Activated naive CD4-positive, alpha-beta T cell treated with anti-CD3 and anti-CD28 coated beads, Interleukin-2, amount 10 ng/mL, durations not matched to agents 7 days and 5 days (primary cell): ENCODE results near the gene CDKAL1.

Experiments used
- CTCF ChIA-PET: fragments of 350-600 bp; sonication (Branson Sonifier 250); formaldehyde crosslinking; loops from one replicate; lab custom pipeline; 2021; ENCODE audit warnings: antibody characterized with exemption; lab: Charles Lee
- DNase-seq: peaks from one replicate; pipeline ENCODE4 v3.0.0-alpha.2; 2020
- H3K27ac Mint-ChIP-seq: one replicate; pipeline ENCODE4 v1.8.0; 2021; ENCODE audit warnings: mild to moderate bottlenecking, moderate library complexity, mixed read lengths
- H3K27me3 Mint-ChIP-seq: one replicate; pipeline ENCODE4 v1.8.0; 2021; ENCODE audit warnings: mild to moderate bottlenecking, mixed read lengths
- H3K36me3 Mint-ChIP-seq: one replicate; pipeline ENCODE4 v1.8.0; 2021; ENCODE audit warnings: mixed read lengths
- H3K4me1 Mint-ChIP-seq: one replicate; pipeline ENCODE4 v1.8.0; 2021; ENCODE audit warnings: mixed read lengths
- H3K4me3 Mint-ChIP-seq: one replicate; pipeline ENCODE4 v1.8.0; 2021; ENCODE audit warnings: mild to moderate bottlenecking, moderate library complexity, mixed read lengths
- H3K9me3 Mint-ChIP-seq: one replicate; pipeline ENCODE4 v1.8.0; 2021; ENCODE audit warnings: mixed read lengths

Gene CDKAL1

DNA sequence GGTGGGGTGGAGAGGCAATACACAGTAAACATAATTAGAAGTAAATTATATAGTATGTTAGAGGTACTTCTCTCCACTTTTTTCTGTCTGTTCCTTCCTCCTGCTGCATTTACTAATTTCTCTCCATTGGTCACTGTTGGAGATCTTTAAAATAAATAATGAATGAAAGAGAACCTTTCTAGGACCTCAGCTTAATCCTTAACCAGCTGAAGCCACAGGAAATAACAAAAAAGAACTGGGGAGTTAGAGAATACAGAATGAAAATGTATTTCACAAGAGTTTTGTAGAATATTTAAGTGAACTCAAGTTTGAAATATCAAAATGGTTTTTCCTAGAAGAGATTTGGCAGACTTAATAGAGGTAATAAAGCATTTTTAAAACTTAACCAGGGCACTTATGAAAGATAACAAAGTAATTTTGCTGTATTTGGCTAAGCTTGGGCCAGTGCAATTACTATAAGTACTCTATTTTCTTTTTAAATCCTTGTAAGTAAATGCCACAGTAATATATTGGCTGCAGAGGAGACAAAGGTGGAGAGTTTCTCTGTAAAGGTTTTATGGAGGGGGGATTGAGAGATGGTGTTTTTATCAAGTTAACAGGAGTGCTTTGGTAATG lies 405.0 kb downstream of the CDKAL1 start:
- no peaks in the 10 kb centered on the region for H3K27me3 Mint-ChIP-seq
- no peak overlapping the region for H3K27ac Mint-ChIP-seq
- no peaks in the 10 kb centered on the region for H3K4me1 Mint-ChIP-seq
- CTCF ChIA-PET = no interaction called here
- H3K9me3 Mint-ChIP-seq = peaks cover 15% of the 10 kb centered on the region
- peaks cover 8% of the 10 kb centered on the region for H3K36me3 Mint-ChIP-seq
- DNase-seq = no peak
- no peak overlapping the region for H3K4me3 Mint-ChIP-seq

DNA sequence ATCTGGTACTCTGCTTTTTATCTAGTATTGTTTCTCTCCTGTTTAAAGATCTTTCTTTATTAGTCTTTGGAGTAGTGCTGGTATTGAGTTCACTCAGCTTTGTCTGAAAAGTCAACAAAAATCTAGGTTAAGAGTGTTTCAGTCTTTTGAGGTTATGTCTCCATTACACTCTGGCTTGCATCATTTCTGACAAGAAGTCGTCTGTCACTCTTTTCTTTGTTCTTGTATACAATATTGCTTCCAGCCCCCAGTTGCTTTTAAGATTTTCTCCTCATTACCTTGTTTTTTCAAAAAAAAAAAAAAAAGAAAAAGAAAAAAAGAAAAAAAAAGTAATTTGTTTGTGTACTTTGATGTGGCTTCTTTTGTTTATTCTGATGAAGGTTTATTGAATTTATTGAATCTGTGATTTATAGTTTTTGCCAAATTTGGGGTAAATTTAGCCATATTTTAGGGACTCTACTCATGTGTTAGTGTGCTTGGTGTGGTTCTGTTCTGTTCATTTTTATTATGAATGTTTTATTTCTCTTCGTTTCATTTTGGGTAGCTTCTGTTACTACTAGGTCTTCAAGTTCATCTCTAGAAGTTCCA lies 408.9 kb downstream of the CDKAL1 start:
- Mint-ChIP-seq H3K4me1 (no peaks in the 10 kb centered on the region), H3K4me3 (no peak overlapping the region), H3K27ac (no peak overlapping the region), H3K27me3 (no peaks in the 10 kb centered on the region), H3K36me3 (peaks cover 6% of the 10 kb centered on the region), H3K9me3 (peaks cover 13% of the 10 kb centered on the region)
- no peak for DNase-seq
- CTCF ChIA-PET = no interaction called here

DNA sequence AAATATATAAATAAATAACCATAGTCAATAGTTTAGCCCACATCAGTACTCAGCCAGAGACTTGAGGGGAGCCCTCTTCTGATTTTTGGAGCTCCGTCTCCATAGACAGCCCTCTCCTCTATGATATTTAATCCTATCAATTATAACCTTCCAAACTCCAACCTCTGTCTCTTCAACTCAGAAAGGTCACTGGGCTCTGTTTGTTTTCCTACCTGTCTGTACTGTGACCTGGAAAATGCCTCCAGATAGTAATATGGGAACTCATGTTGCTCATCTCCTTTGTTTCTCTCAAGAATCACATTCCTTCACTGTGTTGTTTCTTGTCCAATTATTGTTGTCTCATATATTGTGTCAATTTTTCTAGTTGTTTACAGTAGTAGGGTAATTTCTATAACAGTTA lies 409.7 kb downstream of the CDKAL1 start:
- H3K4me1 Mint-ChIP-seq = no peaks in the 10 kb centered on the region
- H3K9me3 Mint-ChIP-seq = peaks cover 13% of the 10 kb centered on the region
- DNase-seq = no peak
- CTCF ChIA-PET = no interaction called here
- peaks cover 6% of the 10 kb centered on the region for H3K36me3 Mint-ChIP-seq
- H3K27me3 Mint-ChIP-seq = no peaks in the 10 kb centered on the region
- H3K27ac Mint-ChIP-seq = no peak overlapping the region
- H3K4me3 Mint-ChIP-seq = no peak overlapping the region

DNA sequence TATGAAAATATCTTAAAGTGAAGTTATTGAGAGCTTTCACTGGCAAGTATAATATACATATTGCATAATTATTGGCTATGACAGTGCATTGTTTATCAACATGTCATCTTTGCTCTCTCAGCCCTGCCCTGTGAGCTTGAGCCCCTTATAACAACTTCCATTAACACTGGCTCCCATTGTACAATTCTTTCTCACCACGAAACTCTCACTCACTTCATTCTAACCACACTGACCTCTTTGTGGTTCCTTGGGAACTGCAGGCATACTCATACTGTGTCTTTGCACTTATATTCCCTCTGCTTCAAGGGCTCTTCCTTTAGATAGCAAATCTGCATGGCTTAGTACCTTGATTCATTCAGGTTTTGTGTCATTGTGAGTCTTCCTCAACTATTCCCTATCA lies 411.8 kb downstream of the CDKAL1 start:
- Mint-ChIP-seq H3K27ac (no peak overlapping the region), H3K36me3 (peaks cover 6% of the 10 kb centered on the region), H3K9me3 (peaks cover 13% of the 10 kb centered on the region), H3K4me3 (no peak overlapping the region), H3K4me1 (no peaks in the 10 kb centered on the region), H3K27me3 (no peaks in the 10 kb centered on the region)
- DNase-seq = no peak
- CTCF ChIA-PET = no interaction called here

GRCh38 chr6:20946890-20947289 lies 412.6 kb downstream of the CDKAL1 start:
- CTCF ChIA-PET = no interaction called here
- Mint-ChIP-seq H3K27ac (no peak overlapping the region), H3K4me1 (no peaks in the 10 kb centered on the region), H3K4me3 (no peak overlapping the region), H3K36me3 (peaks cover 6% of the 10 kb centered on the region), H3K27me3 (no peaks in the 10 kb centered on the region), H3K9me3 (peaks cover 10% of the 10 kb centered on the region)
- no peak for DNase-seq

DNA sequence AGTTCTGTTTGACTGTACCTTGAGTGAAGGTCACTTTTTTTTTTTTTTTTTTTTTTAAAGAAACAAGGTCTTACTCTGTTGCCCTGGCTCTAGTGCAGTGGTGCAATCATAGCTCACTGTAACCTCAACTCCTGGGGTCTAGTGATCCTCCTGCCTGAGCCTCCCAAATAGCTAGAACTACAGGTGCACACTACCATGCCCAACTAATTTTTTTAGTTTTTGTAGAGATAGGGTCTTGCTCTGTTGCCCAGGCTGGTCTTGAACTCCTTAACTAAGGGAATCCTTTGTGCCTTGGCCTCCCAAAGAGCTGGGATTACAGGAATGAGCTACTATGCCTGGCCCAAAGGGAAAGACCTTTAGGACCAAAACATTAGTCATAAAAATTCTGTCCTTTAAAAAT lies 413.7 kb downstream of the CDKAL1 start:
- Mint-ChIP-seq H3K36me3 (peaks cover 5% of the 10 kb centered on the region), H3K27me3 (no peaks in the 10 kb centered on the region), H3K27ac (no peak overlapping the region), H3K4me1 (no peaks in the 10 kb centered on the region), H3K9me3 (peaks cover 9% of the 10 kb centered on the region), H3K4me3 (no peak overlapping the region)
- DNase-seq = no peak
- CTCF ChIA-PET = no interaction called here

- Mint-ChIP-seq H3K4me3 (no peak overlapping the region), H3K9me3 (peaks cover 4% of the 10 kb centered on the region), H3K27me3 (no peaks in the 10 kb centered on the region), H3K4me1 (no peaks in the 10 kb centered on the region), H3K36me3 (peaks cover under 1% of the 10 kb centered on the region), H3K27ac (no peak overlapping the region)
- CTCF ChIA-PET = no interaction called here
- DNase-seq = no peak
Observed at GRCh38 chr6:20948556-20948955, 414.3 kb downstream of the CDKAL1 start.

GRCh38 chr6:20949138-20949537 lies 414.9 kb downstream of the CDKAL1 start:
- no peak overlapping the region for H3K27ac Mint-ChIP-seq
- H3K9me3 Mint-ChIP-seq = no peaks in the 10 kb centered on the region
- CTCF ChIA-PET = no interaction called here
- DNase-seq = no peak
- H3K27me3 Mint-ChIP-seq = no peaks in the 10 kb centered on the region
- no peak overlapping the region for H3K4me3 Mint-ChIP-seq
- no peaks in the 10 kb centered on the region for H3K4me1 Mint-ChIP-seq
- no peaks in the 10 kb centered on the region for H3K36me3 Mint-ChIP-seq

- Mint-ChIP-seq H3K27me3 (no peaks in the 10 kb centered on the region), H3K36me3 (peaks cover 9% of the 10 kb centered on the region), H3K4me1 (no peaks in the 10 kb centered on the region), H3K4me3 (no peak overlapping the region), H3K27ac (no peak overlapping the region), H3K9me3 (no peaks in the 10 kb centered on the region)
- CTCF ChIA-PET = no interaction called here
- DNase-seq = no peak
Observed at GRCh38 chr6:20952699-20953474, 418.6 kb downstream of the CDKAL1 start.

- no peak overlapping the region for H3K4me3 Mint-ChIP-seq
- H3K27ac Mint-ChIP-seq = no peak overlapping the region
- CTCF ChIA-PET = no interaction called here
- no peaks in the 10 kb centered on the region for H3K27me3 Mint-ChIP-seq
- peaks cover 9% of the 10 kb centered on the region for H3K36me3 Mint-ChIP-seq
- H3K9me3 Mint-ChIP-seq = no peaks in the 10 kb centered on the region
- DNase-seq = no peak
- no peaks in the 10 kb centered on the region for H3K4me1 Mint-ChIP-seq
Observed at GRCh38 chr6:20954315-20954714, 420.1 kb downstream of the CDKAL1 start.

DNA sequence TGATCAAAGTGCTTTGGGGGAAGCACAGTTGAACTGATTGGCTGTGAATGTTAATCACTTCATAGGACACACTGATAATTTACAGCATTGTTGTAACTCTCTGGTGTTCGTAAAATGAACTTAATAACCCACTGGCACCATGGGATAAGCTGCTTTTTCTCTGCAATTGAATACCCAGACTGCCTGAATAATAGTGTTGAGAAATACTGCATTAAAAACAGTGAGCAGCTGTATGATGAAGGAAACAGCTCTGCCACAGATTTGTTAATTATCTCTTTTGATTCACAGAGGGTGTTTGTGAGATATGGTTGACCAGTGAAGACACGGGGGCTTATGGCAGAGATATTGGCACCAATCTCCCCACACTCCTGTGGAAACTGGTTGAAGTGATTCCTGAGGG lies 420.9 kb downstream of the CDKAL1 start:
- Mint-ChIP-seq H3K36me3 (peaks cover 9% of the 10 kb centered on the region), H3K9me3 (no peaks in the 10 kb centered on the region), H3K4me3 (no peak overlapping the region), H3K4me1 (no peaks in the 10 kb centered on the region), H3K27me3 (no peaks in the 10 kb centered on the region), H3K27ac (no peak overlapping the region)
- CTCF ChIA-PET = no interaction called here
- DNase-seq = no peak

DNA sequence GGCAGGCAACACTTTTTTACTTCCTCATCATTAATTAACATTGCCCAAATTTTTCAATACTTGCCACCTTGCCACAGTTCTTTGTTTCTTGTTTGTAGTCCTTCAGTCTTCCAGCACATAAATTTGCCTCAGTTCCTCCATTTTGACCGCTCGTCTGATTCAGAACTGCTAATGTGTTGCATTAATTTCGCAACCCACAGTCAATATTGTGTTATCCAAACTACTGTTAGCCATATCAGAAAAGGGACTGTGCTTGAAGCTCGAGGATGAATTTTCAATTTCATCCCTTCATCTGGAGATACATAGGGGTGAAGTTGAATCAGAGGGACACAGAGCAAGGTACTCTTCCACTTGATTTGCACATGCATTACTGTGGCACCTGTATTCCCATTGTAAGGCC lies 421.5 kb downstream of the CDKAL1 start:
- Mint-ChIP-seq H3K27ac (no peak overlapping the region), H3K4me1 (no peaks in the 10 kb centered on the region), H3K9me3 (no peaks in the 10 kb centered on the region), H3K27me3 (no peaks in the 10 kb centered on the region), H3K4me3 (no peak overlapping the region), H3K36me3 (peaks cover 9% of the 10 kb centered on the region)
- CTCF ChIA-PET = no interaction called here
- no peak for DNase-seq

DNA sequence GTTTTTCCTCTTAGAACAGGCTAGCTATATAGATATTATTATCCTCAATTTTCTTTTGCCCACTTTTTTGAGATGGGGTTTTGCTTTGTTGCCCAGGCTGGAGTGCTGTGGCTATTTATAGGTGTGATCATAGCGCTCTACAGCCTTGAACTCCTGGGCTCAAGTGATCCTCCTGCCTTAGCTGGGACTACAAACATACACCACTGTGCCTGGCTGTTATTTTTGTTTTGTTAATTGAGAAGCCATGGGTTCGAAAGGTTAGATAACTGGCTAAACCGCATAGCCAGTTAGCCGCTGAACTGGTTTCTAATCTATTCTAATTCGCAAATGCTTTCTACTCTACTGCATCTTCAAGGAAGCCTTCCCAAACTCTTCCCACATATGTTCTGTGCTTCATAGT lies 425.8 kb downstream of the CDKAL1 start:
- DNase-seq = no peak
- H3K27ac Mint-ChIP-seq = no peak overlapping the region
- CTCF ChIA-PET = no interaction called here
- H3K27me3 Mint-ChIP-seq = no peaks in the 10 kb centered on the region
- no peaks in the 10 kb centered on the region for H3K4me1 Mint-ChIP-seq
- no peak overlapping the region for H3K4me3 Mint-ChIP-seq
- H3K9me3 Mint-ChIP-seq = no peaks in the 10 kb centered on the region
- H3K36me3 Mint-ChIP-seq = peaks cover 12% of the 10 kb centered on the region

DNA sequence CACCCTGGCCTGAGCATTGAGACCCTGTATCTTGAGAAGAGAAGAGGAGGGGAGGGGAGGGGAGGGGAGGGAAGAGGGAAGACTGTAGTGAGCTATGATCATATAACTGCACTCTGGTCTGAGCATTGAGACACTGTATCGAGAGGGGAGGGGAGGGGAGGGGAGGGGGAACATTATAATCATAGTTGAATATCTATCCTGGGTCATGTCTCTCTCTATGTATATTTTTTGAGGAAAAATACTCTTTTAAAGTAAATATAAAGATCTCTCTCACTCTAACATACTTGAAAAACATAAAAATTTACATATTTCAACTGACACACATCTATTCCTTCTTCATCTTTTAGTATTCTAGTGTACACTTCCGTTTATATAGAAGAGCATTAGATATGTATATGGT lies 431.0 kb downstream of the CDKAL1 start:
- CTCF ChIA-PET = no interaction called here

GRCh38 chr6:20965915-20966314 lies 431.7 kb downstream of the CDKAL1 start:
- DNase-seq = no peak
- Mint-ChIP-seq H3K4me3 (no peak overlapping the region), H3K27me3 (no peaks in the 10 kb centered on the region), H3K9me3 (peaks cover 5% of the 10 kb centered on the region), H3K27ac (no peak overlapping the region), H3K36me3 (peaks cover 3% of the 10 kb centered on the region), H3K4me1 (no peaks in the 10 kb centered on the region)
- CTCF ChIA-PET = no interaction called here

More for the DNA sequence above, 431.0 kb downstream of the CDKAL1 start:
- Mint-ChIP-seq H3K27ac (no peak overlapping the region), H3K36me3 (peaks cover 3% of the 10 kb centered on the region), H3K4me1 (no peaks in the 10 kb centered on the region), H3K4me3 (no peak overlapping the region), H3K9me3 (peaks cover 5% of the 10 kb centered on the region), H3K27me3 (no peaks in the 10 kb centered on the region)
- DNase-seq = no peak
